Eye (tissue), 1 donor: ENCODE data around the gene RFXANK.
"Not testable (repeated sequence)": the region's sequence is repeated elsewhere in the genome, so short reads cannot be mapped to it uniquely, and the experiment has no call there.

ENCODE experiments used
- DNase-seq: peaks from one replicate; pipeline ENCODE4 v3.0.0-alpha.2; 2015

The RFXANK gene

GRCh38 chr19:19206938-19207337 is 14.9 kb downstream of the RFXANK start:
- no peak for DNase-seq

- DNase-seq, result no peak
Observed at GRCh38 chr19:19207637-19208572, 15.8 kb downstream of the RFXANK start.

- DNase-seq, result no peak
Observed at GRCh38 chr19:19209372-19209771, 17.3 kb downstream of the RFXANK start.

- DNase-seq, result peak; percentile 62
Observed at GRCh38 chr19:19211499-19212420, 19.7 kb downstream of the RFXANK start, which contains the start of gene NCAN. NCAN (plus strand) TSS chr19:19211958; CDS start chr19:19216954, 4,996 bp downstream.

- no peak for DNase-seq
Observed at GRCh38 chr19:19212916-19213315, 20.9 kb downstream of the RFXANK start.

- peak; percentile 45 for DNase-seq
Observed at GRCh38 chr19:19213426-19214158, 21.5 kb downstream of the RFXANK start.

GRCh38 chr19:19214159-19214490 is 22.1 kb downstream of the RFXANK start:
- DNase-seq, result peak; percentile 45

- peak; percentile 83 for DNase-seq
Observed at GRCh38 chr19:19214892-19215291, 22.8 kb downstream of the RFXANK start.

- no peak for DNase-seq
Observed at GRCh38 chr19:19215792-19216191, 23.7 kb downstream of the RFXANK start.

GRCh38 chr19:19217099-19217498 is 25.0 kb downstream of the RFXANK start:
- DNase-seq, result no peak

GRCh38 chr19:19218911-19219310 is 26.9 kb downstream of the RFXANK start:
- no peak for DNase-seq

GRCh38 chr19:19221000-19221399 is 28.9 kb downstream of the RFXANK start:
- not testable (repeated sequence) for DNase-seq

GRCh38 chr19:19223060-19223459 is 31.0 kb downstream of the RFXANK start:
- DNase-seq, result no peak

GRCh38 chr19:19223636-19224035 is 31.6 kb downstream of the RFXANK start:
- no peak for DNase-seq

GRCh38 chr19:19224150-19224851 is 32.2 kb downstream of the RFXANK start:
- no peak for DNase-seq

GRCh38 chr19:19224852-19225494 is 32.9 kb downstream of the RFXANK start:
- peak; percentile 65 for DNase-seq

- no peak for DNase-seq
Observed at GRCh38 chr19:19226204-19226603, 34.1 kb downstream of the RFXANK start.

GRCh38 chr19:19226663-19227062 is 34.6 kb downstream of the RFXANK start:
- no peak for DNase-seq

- DNase-seq, result no peak
Observed at GRCh38 chr19:19227217-19227616, 35.2 kb downstream of the RFXANK start.

- no peak for DNase-seq
Observed at GRCh38 chr19:19229701-19230100, 37.6 kb downstream of the RFXANK start.

- DNase-seq, result no peak
Observed at GRCh38 chr19:19230999-19231398, 38.9 kb downstream of the RFXANK start.
